ENCODE measurements around the gene LYPD3.
"Not testable (repeated sequence)": the region's sequence is repeated elsewhere in the genome, so short reads cannot be mapped to it uniquely, and the experiment has no call there.

The LYPD3 gene

DNA sequence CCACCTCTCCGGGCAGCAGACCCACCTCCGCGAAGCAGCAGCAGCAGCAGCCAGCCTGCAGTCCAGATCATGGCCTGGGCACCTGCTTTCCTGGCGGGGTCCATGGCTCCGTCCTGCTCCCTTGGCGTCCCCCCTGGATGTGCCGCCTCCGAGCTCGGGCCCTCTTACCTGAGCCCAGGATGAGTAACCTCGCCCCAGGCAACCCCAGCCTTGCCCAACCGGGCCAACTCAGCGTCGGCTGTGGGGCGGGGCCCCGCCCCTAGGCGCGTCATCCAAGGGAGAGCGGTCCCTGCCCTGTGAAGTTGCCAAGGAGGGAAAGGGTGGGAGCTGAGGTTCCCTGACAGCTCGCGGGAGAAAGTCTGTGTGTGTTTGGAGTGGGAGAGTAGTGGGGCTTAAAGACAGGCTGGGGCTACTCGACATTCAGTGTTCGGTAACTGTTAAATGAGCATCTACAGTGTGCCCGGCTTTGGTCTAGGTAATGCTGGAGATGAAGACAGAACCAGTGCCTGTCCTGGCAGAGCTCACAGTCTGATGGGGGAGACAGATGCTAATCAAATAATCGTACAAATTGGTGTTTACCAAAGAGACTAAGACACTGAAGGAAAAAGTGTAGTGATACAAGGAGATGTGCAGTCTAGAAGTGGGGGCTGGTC lies at the start of gene LYPD3:
Gene LYPD3, minus strand, starts transcription at position 141 of the 653 bp plus-strand sequence. Its CDS starts 37 bp downstream, at position 104.
- TF ChIP-seq CTCF (IDR thresholded peaks at IDR 0.05; ENCODE audit: low read depth, low read length) = no peak
- TF ChIP-seq, protein P1, sequence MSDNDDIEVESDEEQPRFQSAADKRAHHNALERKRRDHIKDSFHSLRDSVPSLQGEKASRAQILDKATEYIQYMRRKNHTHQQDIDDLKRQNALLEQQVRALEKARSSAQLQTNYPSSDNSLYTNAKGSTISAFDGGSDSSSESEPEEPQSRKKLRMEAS (IDR thresholded peaks at IDR 0.05; ENCODE audit: low read depth, low read length) = no peak
- no peak for TF ChIP-seq MYC (IDR thresholded peaks at IDR 0.05; ENCODE audit: low read depth, low read length)
- no peak for TF ChIP-seq POLR2A (IDR thresholded peaks at IDR 0.05; ENCODE audit: extremely low read depth, insufficient read length)
- DNase-seq (ENCODE audit: low read depth) = no peak
- H3K4me3 ChIP-seq (ENCODE audit: low read depth, low read length) = no peak within 1 kb of the TSS

DNA sequence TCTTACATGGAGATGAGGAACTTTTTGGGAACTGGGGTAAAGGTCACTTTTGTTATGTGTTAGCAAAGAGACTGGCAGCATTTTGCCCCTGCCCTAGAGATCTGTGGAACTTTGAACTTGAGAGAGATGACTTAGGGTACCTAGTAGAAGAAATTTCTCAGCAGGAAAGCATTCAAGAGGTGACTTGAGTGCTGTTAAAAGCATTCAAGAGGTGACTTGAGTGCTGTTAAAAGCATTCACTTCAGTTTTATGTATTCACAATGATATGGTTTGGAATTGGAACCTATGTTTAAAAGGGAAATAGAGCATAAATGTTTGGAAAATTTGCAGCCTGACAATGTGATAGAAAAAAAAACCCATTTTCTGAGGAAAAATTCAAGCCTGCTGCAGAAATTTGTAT lies 47.0 kb upstream of the LYPD3 start:
- not testable (repeated sequence) for H3K4me3 ChIP-seq (ENCODE audit: low read depth, low read length); DNase-seq (ENCODE audit: low read depth)

DNA sequence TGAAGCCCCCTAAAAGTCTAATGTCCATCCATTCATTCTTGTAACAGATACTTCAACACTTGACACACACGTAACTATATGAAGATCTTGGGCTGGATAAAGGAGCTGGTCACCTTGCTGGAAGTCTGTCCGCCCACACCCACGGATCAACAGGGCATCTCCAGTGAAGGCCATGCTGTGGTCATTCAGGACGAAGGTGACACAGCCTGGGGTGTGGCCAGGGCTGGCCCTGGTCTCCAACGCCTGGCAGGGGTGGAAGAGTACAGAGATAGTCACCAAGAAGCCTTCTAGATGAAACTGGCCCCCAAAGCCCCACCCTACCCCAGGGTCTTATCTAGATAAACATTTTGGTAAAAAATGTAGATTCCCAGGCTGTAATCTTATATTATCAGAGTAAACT lies 45.9 kb upstream of the LYPD3 start:
- no peak for DNase-seq (ENCODE audit: low read depth)
- TF ChIP-seq CTCF (IDR thresholded peaks at IDR 0.05; ENCODE audit: low read depth, low read length) = no peak
- TF ChIP-seq, protein P1 (IDR thresholded peaks at IDR 0.05; ENCODE audit: low read depth, low read length) = no peak
- no peak for TF ChIP-seq POLR2A (IDR thresholded peaks at IDR 0.05; ENCODE audit: extremely low read depth, insufficient read length)
- no peak for TF ChIP-seq MYC (IDR thresholded peaks at IDR 0.05; ENCODE audit: low read depth, low read length)
- H3K4me3 ChIP-seq (ENCODE audit: low read depth, low read length) = no peak overlapping the region

- H3K4me3 ChIP-seq (ENCODE audit: low read depth, low read length) = no peak overlapping the region
- TF ChIP-seq MYC (IDR thresholded peaks at IDR 0.05; ENCODE audit: low read depth, low read length) (no peak), POLR2A (IDR thresholded peaks at IDR 0.05; ENCODE audit: extremely low read depth, insufficient read length) (no peak), CTCF (IDR thresholded peaks at IDR 0.05; ENCODE audit: low read depth, low read length) (no peak)
- TF ChIP-seq, protein P1 (IDR thresholded peaks at IDR 0.05; ENCODE audit: low read depth, low read length) = no peak
Measured at GRCh38 chr19:43510713-43511112, 45.3 kb upstream of the LYPD3 start.

DNA sequence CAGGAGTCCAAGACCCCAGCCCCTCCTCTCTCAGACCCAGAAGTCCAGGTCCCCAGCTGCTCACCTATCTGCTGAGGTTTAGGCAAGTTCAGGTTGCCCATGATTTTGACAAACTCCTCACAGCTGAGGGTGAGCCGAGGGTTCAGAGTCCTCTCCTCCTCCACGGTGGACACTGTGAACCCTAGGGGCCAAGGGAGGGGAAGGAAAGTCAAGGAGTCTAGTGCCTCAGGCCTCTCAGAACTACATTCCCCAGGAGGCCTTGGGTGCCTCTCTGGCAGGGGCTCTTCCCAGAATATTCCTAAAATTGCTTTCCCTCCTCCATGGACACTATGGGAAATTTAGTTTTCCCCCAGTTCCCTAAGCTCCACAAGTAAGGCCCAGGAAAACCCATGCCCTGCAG lies 42.5 kb upstream of the LYPD3 start:
- DNase-seq (ENCODE audit: low read depth) = no peak
- TF ChIP-seq POLR2A (IDR thresholded peaks at IDR 0.05; ENCODE audit: extremely low read depth, insufficient read length) (no peak), CTCF (IDR thresholded peaks at IDR 0.05; ENCODE audit: low read depth, low read length) (no peak), MYC (IDR thresholded peaks at IDR 0.05; ENCODE audit: low read depth, low read length) (no peak)
- TF ChIP-seq, protein P1 (IDR thresholded peaks at IDR 0.05; ENCODE audit: low read depth, low read length) = no peak
- no peak overlapping the region for H3K4me3 ChIP-seq (ENCODE audit: low read depth, low read length)

More at GRCh38 chr19:43510713-43511112, 45.3 kb upstream of the LYPD3 start:
- DNase-seq (ENCODE audit: low read depth) = no peak

DNA sequence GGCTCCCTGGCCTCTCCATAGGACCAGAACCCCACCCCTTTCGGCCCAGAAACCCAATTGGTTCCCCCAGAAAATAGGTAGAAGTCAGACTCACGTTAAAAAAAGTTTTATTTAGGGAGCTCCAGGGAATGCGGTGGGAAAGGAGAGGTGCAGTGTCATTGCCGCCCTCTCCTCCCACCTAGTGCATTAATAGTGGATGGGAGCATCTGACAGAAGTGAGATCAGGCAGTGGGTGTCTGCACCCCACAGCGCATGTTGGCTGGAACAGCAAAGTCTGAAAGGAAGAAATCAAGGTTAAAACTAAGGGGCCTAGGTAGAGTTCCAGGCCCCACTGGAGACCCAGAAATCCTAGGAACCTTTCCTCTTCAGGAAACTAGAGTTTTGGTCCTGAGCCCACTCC lies 41.2 kb upstream of the LYPD3 start:
- no peak overlapping the region for H3K4me3 ChIP-seq (ENCODE audit: low read depth, low read length)
- no peak for DNase-seq (ENCODE audit: low read depth)
- TF ChIP-seq CTCF (IDR thresholded peaks at IDR 0.05; ENCODE audit: low read depth, low read length) = no peak
- TF ChIP-seq POLR2A (IDR thresholded peaks at IDR 0.05; ENCODE audit: extremely low read depth, insufficient read length) = no peak
- no peak for TF ChIP-seq MYC (IDR thresholded peaks at IDR 0.05; ENCODE audit: low read depth, low read length)
- TF ChIP-seq, protein P1 (IDR thresholded peaks at IDR 0.05; ENCODE audit: low read depth, low read length) = no peak
